ENCODE results near the gene GPSM3.

GPSM3 gene

DNA sequence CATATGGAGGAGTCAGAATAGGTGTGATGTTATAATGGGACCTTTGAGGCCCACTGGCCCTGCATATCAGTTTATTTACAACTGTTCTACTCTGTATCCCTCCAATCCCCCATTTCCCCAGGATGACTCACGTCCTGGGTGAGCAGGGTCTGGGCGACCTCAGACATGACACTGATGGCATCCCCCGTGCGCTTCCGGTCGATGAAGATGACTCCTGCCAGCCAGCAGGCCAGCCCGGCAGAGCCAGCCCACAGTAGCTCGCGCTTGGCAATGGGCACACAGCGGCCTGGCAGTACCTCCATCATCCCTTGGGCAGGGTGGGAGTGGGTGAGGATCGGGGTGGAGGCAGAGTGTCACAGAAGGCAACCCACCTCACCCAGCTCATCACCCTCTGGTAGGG lies 22.1 kb downstream of the GPSM3 start:
- no peak for DNase-seq

DNA sequence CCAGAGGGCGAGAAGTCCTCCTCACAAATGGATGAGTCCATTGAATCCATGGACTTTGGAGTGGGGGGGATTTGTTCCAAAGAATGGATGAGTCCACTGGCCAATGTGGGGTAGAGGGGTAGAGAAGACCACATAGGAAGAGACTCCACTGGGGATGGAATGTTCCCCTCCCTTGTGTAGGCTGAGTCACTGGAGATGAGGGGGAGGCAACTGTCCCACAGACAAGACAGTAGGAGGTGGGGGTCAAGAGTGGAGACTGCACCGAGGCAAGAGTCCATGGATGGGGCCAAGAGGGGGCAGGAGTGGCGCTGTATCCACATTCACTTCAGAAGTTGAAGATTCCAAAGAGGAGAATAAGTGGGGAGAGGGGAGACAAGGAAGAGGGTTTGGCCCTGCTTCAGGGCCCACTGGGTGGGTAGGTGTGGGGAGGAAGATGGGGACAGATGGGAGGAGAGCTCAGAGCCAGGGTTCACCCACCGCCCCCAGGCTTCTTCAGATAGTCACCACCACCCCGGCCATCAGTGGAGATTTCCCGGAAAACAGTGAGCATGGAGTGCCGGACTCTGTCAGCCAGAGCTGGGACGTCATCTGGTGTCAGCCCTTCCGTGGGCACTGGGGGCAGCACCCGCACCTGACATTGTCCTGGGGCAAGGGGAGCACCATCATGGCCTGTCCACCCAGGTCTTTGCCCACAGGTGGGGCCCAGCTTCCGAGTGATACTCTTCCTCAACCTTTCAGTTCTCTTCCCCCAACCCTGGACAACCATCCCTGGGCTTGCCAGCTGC lies 23.4 kb downstream of the GPSM3 start:
- no peak for DNase-seq

GRCh38 chr6:32168350-32168749 lies 24.1 kb downstream of the GPSM3 start:
- DNase-seq, result no peak

- no peak for DNase-seq
These were observed 24.6 kb downstream of the GPSM3 start for GRCh38 chr6:32167761-32168262.

DNA sequence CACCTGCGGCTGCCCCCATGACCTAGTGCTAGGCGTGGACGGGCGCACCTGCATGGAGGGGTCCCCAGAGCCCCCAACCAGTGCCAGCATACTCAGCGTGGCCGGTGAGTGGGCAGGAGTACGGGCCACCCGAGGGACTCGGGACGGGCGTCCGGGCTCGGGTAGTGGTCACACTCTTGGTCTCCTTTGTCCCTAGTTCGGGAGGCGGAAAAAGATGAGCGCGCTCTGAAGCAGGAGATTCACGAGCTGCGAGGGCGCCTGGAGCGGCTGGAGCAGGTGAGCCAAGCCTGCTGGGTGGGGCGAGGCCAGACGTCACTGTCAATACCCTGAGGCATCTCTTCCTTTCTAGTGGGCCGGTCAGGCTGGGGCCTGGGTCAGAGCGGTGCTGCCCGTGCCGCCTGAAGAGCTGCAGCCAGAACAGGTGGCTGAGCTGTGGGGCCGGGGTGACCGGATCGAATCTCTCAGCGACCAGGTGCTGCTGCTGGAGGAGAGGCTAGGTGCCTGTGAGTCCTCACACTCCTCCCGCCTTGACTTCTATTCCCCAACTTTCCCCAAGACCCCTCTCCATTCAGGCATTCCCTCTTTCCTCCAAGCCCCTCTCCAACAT lies 25.2 kb downstream of the GPSM3 start:
- no peak for DNase-seq

- no peak for DNase-seq
These were observed 25.9 kb downstream of the GPSM3 start for GRCh38 chr6:32166411-32167061.

- no peak for DNase-seq
These were observed 28.1 kb downstream of the GPSM3 start, which contains the start of gene EGFL8 for GRCh38 chr6:32164295-32164694. EGFL8 (plus strand) TSS chr6:32164595; CDS start chr6:32166166, 1,571 bp downstream.

DNA sequence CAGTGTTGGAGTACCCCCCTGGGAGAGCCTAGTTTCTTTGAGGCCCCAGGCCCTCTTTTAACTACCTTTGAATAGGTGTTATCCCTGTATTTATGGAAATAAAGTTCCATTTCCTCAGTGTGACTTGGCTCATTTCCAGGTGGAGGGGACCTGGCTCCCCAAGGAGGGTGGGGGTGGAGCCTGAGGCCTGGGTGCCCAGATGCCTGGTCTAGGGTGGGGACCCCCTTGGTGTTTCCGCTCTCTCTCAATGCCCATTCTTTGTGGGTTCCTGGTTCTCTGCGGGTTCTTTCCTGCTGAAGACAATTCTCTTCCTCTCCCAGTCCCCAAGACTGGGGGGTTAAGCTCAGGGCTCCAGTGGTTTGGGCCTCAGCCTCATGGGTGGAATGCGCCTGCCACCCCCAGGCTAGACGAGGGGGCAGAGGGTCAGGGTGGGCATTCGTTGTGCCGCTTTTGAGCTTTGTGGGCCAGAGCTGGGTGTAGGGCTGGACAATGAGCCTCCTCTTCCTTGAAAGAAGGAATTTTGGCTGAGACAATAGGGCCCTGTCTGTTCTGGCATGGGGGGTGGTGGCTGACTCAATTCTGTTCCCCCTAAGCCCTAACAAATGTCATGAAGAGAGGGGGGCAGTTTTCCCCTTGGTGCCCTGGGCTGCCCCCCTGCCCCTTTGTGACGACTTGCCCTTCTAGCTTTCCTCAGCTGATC lies 28.7 kb downstream of the GPSM3 start:
- no peak for DNase-seq

DNA sequence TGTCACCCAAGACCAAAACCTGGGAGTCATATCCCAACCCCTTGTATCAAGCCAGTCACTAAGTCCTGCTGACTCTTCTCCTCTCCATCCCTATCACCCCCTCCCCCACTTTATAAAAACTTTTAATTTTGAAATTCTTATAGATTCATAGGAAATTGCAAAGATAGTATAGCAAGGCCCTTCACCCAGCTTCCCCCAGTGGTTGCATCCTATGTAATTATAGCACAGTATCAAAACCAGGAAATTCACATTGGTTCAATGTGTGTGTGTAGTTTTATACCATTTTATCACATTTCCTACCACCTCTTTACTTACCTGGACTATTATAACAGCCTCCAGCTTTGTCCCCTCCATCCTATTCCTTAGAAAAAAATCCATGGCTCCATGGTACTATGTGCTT lies 34.4 kb downstream of the GPSM3 start:
- no peak for DNase-seq

GRCh38 chr6:32156891-32157290 lies 35.6 kb downstream of the GPSM3 start:
- no peak for DNase-seq

DNA sequence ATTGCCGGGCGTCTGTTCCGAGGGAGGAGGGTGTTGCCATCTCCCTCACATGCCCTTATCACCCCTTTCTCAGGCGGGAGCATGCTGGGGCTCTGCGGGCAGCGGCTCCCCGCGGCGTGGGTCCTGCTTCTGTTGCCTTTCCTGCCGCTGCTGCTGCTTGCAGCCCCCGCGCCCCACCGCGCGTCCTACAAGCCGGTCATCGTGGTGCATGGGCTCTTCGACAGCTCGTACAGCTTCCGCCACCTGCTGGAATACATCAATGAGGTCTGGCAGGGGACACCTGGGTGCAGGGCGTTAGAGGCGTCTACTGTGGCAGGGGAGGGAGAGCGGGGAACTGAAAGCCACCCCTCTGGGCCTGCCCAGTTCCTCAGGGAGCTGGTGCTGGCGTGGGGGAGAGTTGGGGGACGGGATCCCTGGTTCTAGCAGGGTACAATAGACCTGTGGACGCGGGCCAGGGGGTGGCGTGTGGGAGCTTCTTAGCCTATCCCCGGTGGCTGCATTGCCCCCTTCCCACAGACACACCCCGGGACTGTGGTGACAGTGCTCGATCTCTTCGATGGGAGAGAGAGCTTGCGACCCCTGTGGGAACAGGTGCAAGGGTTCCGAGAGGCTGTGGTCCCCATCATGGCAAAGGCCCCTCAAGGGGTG lies 37.8 kb downstream of the GPSM3 start:
- DNase-seq, result peak; percentile 60

GRCh38 chr6:32153564-32154513 lies 38.6 kb downstream of the GPSM3 start, which contains the start of gene PPT2:
PPT2 (plus strand) TSS chr6:32154141; CDS start chr6:32154595, 454 bp downstream.
- peak; percentile 83 for DNase-seq

DNA sequence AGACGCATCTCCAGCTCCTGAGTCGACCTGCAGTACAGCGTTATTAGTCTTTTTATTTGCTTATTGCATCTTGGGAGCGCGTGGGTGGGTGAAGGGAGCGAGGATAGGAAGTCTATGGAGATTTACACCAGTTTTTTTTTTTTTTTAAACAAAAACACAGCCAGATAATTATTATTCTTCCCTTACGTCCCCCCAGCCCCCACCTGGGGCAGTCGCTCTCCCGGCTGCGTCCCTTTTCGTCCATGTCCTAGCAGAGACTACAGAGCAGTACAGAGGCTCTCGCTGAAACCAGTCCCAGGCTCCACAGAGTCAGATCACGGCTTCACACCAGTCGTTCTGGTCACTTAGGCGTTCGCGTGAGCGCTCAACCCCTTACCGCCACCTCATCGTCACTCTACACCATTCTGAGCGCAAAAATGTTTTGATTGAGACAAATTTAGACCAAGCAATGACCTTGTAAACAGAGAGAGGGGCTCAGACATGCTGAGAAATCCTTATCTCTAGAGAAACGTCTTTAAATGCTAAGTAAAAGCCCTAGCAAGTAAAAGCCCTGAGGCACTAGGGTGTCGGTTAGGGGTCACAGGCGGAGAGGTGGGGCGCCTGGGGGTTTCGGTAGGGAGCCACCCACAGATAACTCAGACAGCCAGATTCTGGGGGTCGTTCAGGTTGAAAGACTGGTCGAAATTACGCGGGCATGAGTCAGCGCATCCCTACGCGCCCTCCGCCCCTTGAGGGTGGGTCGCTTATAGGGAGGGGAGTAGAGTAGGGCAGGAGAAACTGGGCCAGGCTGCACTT lies 39.5 kb downstream of the GPSM3 start:
- DNase-seq, result peak; percentile 45

- DNase-seq, result no peak
These were observed 40.3 kb downstream of the GPSM3 start, which contains the start of gene PRRT1 for GRCh38 chr6:32151863-32152768. PRRT1 (minus strand) TSS chr6:32151939; CDS start chr6:32151827, 112 bp downstream.

DNA sequence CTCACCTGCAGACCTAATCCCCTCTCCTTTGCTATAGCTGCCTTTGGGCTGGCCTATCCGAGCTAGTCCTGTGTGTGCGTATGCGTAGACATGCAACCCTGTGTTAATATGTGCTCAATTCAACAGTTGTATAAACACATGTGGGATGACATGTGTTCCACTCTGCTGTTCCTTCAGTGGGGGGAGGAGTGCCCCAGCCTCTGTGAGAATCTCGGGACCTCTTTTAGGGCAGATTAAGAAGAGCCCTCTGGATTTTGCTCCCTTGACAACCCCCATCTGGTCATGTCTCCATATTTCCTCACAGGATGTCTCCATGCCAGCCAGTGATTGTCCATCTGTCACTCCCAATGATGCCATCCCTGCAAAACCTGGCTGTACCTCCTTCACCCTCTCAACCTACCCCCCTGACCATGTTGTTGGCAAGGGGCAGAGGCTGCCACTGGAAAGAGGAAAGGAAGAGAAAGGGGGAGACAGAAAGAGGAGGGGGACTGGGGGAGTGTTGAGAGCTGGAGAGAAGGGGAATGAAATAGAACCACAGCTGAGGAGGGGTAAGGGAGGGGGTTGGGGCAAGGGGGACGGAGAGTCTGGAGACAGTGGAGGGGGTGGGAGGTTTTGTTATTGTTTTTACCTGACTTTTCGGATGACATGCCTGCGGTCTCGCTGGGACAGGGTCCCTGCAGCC lies 41.1 kb downstream of the GPSM3 start:
- DNase-seq, result no peak

GRCh38 chr6:32149932-32150870 lies 42.2 kb downstream of the GPSM3 start:
- DNase-seq, result no peak

DNA sequence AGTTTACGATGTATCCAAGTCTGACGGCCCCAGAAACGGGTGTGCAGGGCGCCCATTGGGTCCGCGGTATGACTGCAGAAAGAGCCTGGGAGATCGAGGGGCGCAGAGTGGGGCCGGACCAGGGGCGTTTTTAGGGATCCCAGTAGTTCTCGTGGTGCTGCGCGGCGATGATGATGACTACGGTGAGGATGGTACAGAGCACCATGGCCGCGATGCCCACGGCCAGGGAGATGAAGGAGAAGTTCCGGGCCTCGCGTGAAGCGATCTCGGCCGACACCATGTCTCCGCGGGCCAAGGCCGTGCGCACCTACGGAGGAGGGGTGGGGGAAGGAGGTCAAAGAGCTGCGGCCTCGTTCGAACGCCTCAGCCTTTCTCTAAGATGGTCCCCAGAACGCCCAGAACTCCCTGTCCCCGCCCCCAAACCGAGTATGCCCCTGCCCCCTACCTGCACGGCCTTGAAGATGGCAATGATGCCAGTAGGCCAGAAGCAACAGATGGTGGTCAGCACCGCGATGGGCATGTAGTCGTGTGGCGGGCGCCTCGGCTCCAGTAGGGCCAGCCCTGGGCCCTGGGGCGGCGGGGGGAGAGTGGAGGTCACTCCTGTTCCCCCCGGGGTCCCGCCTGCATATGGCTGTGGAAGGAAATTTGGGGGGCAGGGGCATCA lies 43.2 kb downstream of the GPSM3 start:
- DNase-seq, result no peak
